Measurements from ENCODE around the gene MAS1L. TPM values are rescaled to one million over a fixed set of nuclear protein-coding genes. Genes with fewer than 3 reads are reported as not detected.

MAS1L gene
- polyA plus RNA-seq, 1 donor from 2014 or later, result not detected

DNA sequence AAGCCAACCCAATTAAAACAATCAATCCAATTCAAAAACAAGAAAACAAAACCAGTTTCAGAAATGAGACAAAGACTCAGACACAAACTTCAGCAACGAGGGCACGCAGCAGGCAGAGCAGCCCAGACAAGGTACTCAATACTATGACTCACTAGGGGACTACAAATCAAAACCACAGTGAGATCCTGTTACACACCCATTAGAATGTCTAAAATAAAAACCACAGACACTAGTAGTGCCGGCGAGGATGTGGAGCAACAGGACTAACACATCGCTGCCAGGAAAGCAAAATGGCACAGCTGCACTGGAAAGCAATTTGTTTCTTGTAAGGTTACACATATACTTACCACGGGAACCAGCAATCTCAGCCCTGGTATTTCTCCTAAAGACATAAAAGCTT is 28.4 kb upstream of the MAS1L start:
- H3K4me3 ChIP-seq (ENCODE audit: low read length), result no peak overlapping the region
- no peaks in the 10 kb centered on the region for H3K79me2 ChIP-seq (replicated peaks; ENCODE audit: insufficient read depth, low read length)
- H4K20me1 ChIP-seq (ENCODE audit: insufficient read depth), result no peaks in the 10 kb centered on the region
- H3K36me3 ChIP-seq (ENCODE audit: insufficient read depth, low read length), result no peaks in the 10 kb centered on the region
- H3K9ac ChIP-seq (ENCODE audit: low read length), result no peak overlapping the region
- TF ChIP-seq, protein P1, sequence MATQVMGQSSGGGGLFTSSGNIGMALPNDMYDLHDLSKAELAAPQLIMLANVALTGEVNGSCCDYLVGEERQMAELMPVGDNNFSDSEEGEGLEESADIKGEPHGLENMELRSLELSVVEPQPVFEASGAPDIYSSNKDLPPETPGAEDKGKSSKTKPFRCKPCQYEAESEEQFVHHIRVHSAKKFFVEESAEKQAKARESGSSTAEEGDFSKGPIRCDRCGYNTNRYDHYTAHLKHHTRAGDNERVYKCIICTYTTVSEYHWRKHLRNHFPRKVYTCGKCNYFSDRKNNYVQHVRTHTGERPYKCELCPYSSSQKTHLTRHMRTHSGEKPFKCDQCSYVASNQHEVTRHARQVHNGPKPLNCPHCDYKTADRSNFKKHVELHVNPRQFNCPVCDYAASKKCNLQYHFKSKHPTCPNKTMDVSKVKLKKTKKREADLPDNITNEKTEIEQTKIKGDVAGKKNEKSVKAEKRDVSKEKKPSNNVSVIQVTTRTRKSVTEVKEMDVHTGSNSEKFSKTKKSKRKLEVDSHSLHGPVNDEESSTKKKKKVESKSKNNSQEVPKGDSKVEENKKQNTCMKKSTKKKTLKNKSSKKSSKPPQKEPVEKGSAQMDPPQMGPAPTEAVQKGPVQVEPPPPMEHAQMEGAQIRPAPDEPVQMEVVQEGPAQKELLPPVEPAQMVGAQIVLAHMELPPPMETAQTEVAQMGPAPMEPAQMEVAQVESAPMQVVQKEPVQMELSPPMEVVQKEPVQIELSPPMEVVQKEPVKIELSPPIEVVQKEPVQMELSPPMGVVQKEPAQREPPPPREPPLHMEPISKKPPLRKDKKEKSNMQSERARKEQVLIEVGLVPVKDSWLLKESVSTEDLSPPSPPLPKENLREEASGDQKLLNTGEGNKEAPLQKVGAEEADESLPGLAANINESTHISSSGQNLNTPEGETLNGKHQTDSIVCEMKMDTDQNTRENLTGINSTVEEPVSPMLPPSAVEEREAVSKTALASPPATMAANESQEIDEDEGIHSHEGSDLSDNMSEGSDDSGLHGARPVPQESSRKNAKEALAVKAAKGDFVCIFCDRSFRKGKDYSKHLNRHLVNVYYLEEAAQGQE (IDR thresholded peaks at IDR 0.05; ENCODE audit: borderline replicate concordance), result no peak
- no peak for TF ChIP-seq EP300 (conservative IDR thresholded peaks at IDR 0.05; ENCODE audit: poor library complexity, severe bottlenecking)
- no peak for TF ChIP-seq TAF1 (IDR thresholded peaks at IDR 0.05; ENCODE audit: low read depth)
- TF ChIP-seq EZH2 (IDR thresholded peaks at IDR 0.05; ENCODE audit: borderline replicate concordance, insufficient read depth, low read length, poor library complexity, severe bottlenecking), result no peak
- TF ChIP-seq SMC3 (conservative IDR thresholded peaks at IDR 0.05; ENCODE audit: poor library complexity), result no peak
- no peak for TF ChIP-seq RAD21 (conservative IDR thresholded peaks at IDR 0.05)
- no peak for TF ChIP-seq MXI1 (conservative IDR thresholded peaks at IDR 0.05; ENCODE audit: poor library complexity, severe bottlenecking)
- TF ChIP-seq, protein P2, sequence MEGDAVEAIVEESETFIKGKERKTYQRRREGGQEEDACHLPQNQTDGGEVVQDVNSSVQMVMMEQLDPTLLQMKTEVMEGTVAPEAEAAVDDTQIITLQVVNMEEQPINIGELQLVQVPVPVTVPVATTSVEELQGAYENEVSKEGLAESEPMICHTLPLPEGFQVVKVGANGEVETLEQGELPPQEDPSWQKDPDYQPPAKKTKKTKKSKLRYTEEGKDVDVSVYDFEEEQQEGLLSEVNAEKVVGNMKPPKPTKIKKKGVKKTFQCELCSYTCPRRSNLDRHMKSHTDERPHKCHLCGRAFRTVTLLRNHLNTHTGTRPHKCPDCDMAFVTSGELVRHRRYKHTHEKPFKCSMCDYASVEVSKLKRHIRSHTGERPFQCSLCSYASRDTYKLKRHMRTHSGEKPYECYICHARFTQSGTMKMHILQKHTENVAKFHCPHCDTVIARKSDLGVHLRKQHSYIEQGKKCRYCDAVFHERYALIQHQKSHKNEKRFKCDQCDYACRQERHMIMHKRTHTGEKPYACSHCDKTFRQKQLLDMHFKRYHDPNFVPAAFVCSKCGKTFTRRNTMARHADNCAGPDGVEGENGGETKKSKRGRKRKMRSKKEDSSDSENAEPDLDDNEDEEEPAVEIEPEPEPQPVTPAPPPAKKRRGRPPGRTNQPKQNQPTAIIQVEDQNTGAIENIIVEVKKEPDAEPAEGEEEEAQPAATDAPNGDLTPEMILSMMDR (IDR thresholded peaks at IDR 0.05; ENCODE audit: poor library complexity, severe bottlenecking), result no peak
- TF ChIP-seq POLR2AphosphoS5 (IDR thresholded peaks at IDR 0.05), result no peak
- no peaks in the 10 kb centered on the region for H3K27me3 ChIP-seq (ENCODE audit: insufficient read depth, low read depth, low read length)
- H3K9me3 ChIP-seq (ENCODE audit: low read length), result peaks cover 5% of the 10 kb centered on the region
- H3F3A ChIP-seq (ENCODE audit: insufficient read depth, low read length, poor library complexity, severe bottlenecking), result no peaks in the 10 kb centered on the region
- no peaks in the 10 kb centered on the region for H3K9me2 ChIP-seq (ENCODE audit: insufficient read depth, low read length)
- H3K4me2 ChIP-seq (ENCODE audit: low read length), result no peak overlapping the region
- H3K27ac ChIP-seq (ENCODE audit: low read length), result no peak overlapping the region
- no peak overlapping the region for H2AFZ ChIP-seq (ENCODE audit: low read depth, low read length)

DNA sequence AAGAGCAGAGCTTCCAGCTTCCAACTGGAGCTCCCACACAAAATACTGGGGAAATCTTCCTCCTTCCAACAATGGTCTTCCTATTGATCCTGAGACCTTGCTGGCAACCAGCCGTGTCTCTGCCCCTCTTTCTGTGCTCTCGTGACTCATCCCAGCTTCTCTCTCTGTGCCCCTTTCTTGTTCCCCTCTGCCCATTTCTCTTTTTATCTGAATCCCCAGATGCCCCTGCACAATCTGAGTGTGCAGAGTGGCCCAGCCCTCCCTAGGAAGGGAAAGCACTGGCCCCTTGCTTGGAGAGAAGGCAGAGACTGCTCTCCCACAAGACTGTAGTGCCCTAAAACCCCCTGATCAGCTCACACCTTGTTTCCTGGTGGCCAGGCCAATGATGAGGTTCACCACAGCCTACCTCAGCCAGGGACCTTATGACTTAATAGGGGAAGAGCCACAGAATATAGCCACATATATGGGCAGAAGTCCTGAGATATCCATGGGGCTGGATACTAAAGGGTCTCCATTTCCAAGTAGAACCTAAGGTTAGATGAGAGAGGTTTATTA is 23.1 kb upstream of the MAS1L start:
- TF ChIP-seq, protein P1 (IDR thresholded peaks at IDR 0.05; ENCODE audit: borderline replicate concordance), result no peak
- TF ChIP-seq EP300 (conservative IDR thresholded peaks at IDR 0.05; ENCODE audit: poor library complexity, severe bottlenecking), result no peak
- TF ChIP-seq EZH2 (IDR thresholded peaks at IDR 0.05; ENCODE audit: borderline replicate concordance, insufficient read depth, low read length, poor library complexity, severe bottlenecking), result no peak
- TF ChIP-seq TAF1 (IDR thresholded peaks at IDR 0.05; ENCODE audit: low read depth), result no peak
- no peak for TF ChIP-seq RAD21 (conservative IDR thresholded peaks at IDR 0.05)

More for the DNA sequence above, 23.1 kb upstream of the MAS1L start:
- Histone ChIP-seq H4K20me1 (ENCODE audit: insufficient read depth) (no peaks in the 10 kb centered on the region), H3K9me3 (ENCODE audit: low read length) (peaks cover under 1% of the 10 kb centered on the region), H3K36me3 (ENCODE audit: insufficient read depth, low read length) (no peaks in the 10 kb centered on the region), H3K9ac (ENCODE audit: low read length) (no peak overlapping the region), H3F3A (ENCODE audit: insufficient read depth, low read length, poor library complexity, severe bottlenecking) (no peaks in the 10 kb centered on the region), H3K79me2 (replicated peaks; ENCODE audit: insufficient read depth, low read length) (no peaks in the 10 kb centered on the region), H3K27me3 (ENCODE audit: insufficient read depth, low read depth, low read length) (no peaks in the 10 kb centered on the region), H2AFZ (ENCODE audit: low read depth, low read length) (no peak overlapping the region), H3K4me3 (ENCODE audit: low read length) (no peak overlapping the region), H3K4me2 (ENCODE audit: low read length) (no peak overlapping the region), H3K9me2 (ENCODE audit: insufficient read depth, low read length) (no peaks in the 10 kb centered on the region), H3K27ac (ENCODE audit: low read length) (no peak overlapping the region)

Measured in neural cell (in vitro differentiated cells).